Measurements from ENCODE around the gene S100A7A.

DNA sequence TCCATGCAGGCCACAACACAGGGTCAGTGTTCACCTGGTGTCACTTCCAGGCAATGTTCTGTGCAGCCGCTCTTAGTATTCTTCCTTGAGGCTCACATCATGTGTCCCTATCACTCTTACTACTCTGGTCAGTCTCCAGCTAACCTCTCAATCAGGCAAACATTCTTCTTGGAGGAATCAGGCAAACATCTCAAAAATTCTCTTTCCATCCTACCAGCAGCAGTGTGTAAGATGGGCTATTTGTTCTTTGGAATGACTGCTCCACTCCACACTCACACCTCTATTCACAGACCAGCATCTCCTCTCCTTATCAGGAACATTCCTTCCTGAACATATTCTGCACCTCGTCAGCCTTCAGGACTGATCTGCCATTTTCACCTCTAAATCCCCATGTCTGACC is 4.0 kb downstream of the S100A7A start:
- TF ChIP-seq SP1 (IDR thresholded peaks at IDR 0.05) = no peak
- no peak for TF ChIP-seq SP1 (CRISPR knock-in tag; IDR thresholded peaks at IDR 0.05)
- TF ChIP-seq, protein P1, sequence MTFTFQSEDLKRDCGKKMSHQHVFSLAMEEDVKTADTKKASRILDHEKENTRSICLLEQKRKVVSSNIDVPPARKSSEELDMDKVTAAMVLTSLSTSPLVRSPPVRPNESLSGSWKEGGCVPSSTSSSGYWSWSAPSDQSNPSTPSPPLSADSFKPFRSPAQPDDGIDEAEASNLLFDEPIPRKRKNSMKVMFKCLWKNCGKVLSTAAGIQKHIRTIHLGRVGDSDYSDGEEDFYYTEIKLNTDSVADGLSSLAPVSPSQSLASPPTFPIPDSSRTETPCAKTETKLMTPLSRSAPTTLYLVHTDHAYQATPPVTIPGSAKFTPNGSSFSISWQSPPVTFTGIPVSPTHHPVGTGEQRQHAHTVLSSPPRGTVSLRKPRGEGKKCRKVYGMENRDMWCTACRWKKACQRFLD (CRISPR knock-in tag; IDR thresholded peaks at IDR 0.05; ENCODE audit: borderline replicate concordance) = no peak
- TF ChIP-seq ZSCAN30 (CRISPR knock-in tag; IDR thresholded peaks at IDR 0.05) = no peak
- no peak for TF ChIP-seq ZNF430 (CRISPR knock-in tag; IDR thresholded peaks at IDR 0.05)
- no peak for TF ChIP-seq KDM6A (CRISPR knock-in tag; IDR thresholded peaks at IDR 0.05; ENCODE audit: low read depth)
- TF ChIP-seq, protein P2, sequence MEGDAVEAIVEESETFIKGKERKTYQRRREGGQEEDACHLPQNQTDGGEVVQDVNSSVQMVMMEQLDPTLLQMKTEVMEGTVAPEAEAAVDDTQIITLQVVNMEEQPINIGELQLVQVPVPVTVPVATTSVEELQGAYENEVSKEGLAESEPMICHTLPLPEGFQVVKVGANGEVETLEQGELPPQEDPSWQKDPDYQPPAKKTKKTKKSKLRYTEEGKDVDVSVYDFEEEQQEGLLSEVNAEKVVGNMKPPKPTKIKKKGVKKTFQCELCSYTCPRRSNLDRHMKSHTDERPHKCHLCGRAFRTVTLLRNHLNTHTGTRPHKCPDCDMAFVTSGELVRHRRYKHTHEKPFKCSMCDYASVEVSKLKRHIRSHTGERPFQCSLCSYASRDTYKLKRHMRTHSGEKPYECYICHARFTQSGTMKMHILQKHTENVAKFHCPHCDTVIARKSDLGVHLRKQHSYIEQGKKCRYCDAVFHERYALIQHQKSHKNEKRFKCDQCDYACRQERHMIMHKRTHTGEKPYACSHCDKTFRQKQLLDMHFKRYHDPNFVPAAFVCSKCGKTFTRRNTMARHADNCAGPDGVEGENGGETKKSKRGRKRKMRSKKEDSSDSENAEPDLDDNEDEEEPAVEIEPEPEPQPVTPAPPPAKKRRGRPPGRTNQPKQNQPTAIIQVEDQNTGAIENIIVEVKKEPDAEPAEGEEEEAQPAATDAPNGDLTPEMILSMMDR (CRISPR knock-in tag; IDR thresholded peaks at IDR 0.05) = no peak
